22Rv1 (cell line): ENCODE data around the gene UBE2Q1.

Experiments
- CTCF ChIP-seq: fragments of 450-650 bp; IDR thresholded peaks from 2 replicates; pipeline ENCODE4 v1.5.1; 2017; ENCODE audit warnings: mild to moderate bottlenecking
- ZFX ChIP-seq: fragments of 450-650 bp; IDR thresholded peaks from 2 replicates; pipeline ENCODE4 v1.6.1; 2017; ENCODE audit warnings: antibody characterized with exemption, borderline replicate concordance

- TF ChIP-seq CTCF (no peak), ZFX (no peak)
Measured at GRCh38 chr1:154589780-154590179, 31.3 kb upstream of the UBE2Q1 start.
